ENCODE measurements around the gene LAMB3.
"Not testable (repeated sequence)": the region's sequence is repeated elsewhere in the genome, so short reads cannot be mapped to it uniquely, and the experiment has no call there.

The LAMB3 gene

GRCh38 chr1:209652121-209652735 lies at the start of gene LAMB3:
TSS of gene LAMB3 (minus strand) at chr1:209652425. CDS start at chr1:209650944, 1,481 bp downstream.
- DNase-seq, result no peak

GRCh38 chr1:209700686-209701085 lies 48.5 kb upstream of the LAMB3 start:
- not testable (repeated sequence) for DNase-seq

GRCh38 chr1:209697126-209697525 lies 44.9 kb upstream of the LAMB3 start:
- DNase-seq, result no peak

GRCh38 chr1:209696673-209697072 lies 44.4 kb upstream of the LAMB3 start:
- DNase-seq, result no peak

GRCh38 chr1:209692745-209693504 lies 40.7 kb upstream of the LAMB3 start:
- DNase-seq, result peak; percentile 85

GRCh38 chr1:209692296-209692695 lies 40.1 kb upstream of the LAMB3 start:
- no peak for DNase-seq

- DNase-seq, result no peak
Measured at GRCh38 chr1:209691237-209691636, 39.0 kb upstream of the LAMB3 start.

GRCh38 chr1:209689477-209689876 lies 37.3 kb upstream of the LAMB3 start:
- DNase-seq, result no peak

GRCh38 chr1:209688746-209689234 lies 36.6 kb upstream of the LAMB3 start:
- DNase-seq, result no peak

- DNase-seq, result no peak
Measured at GRCh38 chr1:209686322-209686721, 34.1 kb upstream of the LAMB3 start.

- peak; percentile 41 for DNase-seq
Measured at GRCh38 chr1:209685821-209686220, 33.6 kb upstream of the LAMB3 start.

- DNase-seq, result no peak
Measured at GRCh38 chr1:209678981-209679539, 26.8 kb upstream of the LAMB3 start.

GRCh38 chr1:209675565-209676154 lies 23.4 kb upstream of the LAMB3 start:
- peak; percentile 20 for DNase-seq

GRCh38 chr1:209674957-209675564 lies 22.8 kb upstream of the LAMB3 start, which contains the start of gene G0S2:
TSS of gene G0S2 (plus strand) at chr1:209675412. CDS start at chr1:209675685, 273 bp downstream.
- peak; percentile 66 for DNase-seq

GRCh38 chr1:209673631-209674417 lies 21.6 kb upstream of the LAMB3 start:
- no peak for DNase-seq

- DNase-seq, result peak; percentile 48
Measured at GRCh38 chr1:209672705-209673630, 20.7 kb upstream of the LAMB3 start.

- DNase-seq, result no peak
Measured at GRCh38 chr1:209670441-209671082, 18.3 kb upstream of the LAMB3 start.

GRCh38 chr1:209667708-209668107 lies 15.5 kb upstream of the LAMB3 start:
- no peak for DNase-seq

GRCh38 chr1:209667103-209667502 lies 14.9 kb upstream of the LAMB3 start:
- no peak for DNase-seq

GRCh38 chr1:209662879-209663327 lies 10.7 kb upstream of the LAMB3 start:
- DNase-seq, result no peak
